NCI-H2171 treated with DMSO at 0.1 percent for 48 hours (cell line): Measurements from ENCODE around the gene C1QTNF7.

ENCODE experiments used
- DNase-seq: peaks from one replicate; lab custom pipeline; 2025; lab: John Stamatoyannopoulos, UW

Gene C1QTNF7

GRCh38 chr4:15457406-15458201 lies 29.8 kb downstream of the C1QTNF7 start:
- DNase-seq, result peak; percentile 5

DNA sequence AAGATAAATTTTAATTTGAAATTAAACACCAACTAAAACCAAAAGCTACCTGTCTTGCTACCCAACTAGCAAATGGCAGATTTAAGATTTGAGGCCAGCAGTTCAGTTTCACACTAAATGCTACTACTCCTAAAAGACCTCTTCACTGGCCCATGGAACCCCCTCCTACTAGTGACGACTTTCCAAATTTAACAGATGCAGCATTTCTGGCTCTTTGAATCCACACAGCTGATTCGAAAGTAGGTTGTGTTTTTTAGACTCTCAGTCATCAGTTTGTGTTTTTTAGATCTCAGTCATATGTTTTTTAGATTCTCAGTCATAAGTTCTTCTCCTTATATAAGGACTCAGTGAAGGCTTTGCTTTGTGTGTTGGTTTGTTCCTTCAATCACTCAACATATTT lies 30.8 kb downstream of the C1QTNF7 start:
- no peak for DNase-seq

DNA sequence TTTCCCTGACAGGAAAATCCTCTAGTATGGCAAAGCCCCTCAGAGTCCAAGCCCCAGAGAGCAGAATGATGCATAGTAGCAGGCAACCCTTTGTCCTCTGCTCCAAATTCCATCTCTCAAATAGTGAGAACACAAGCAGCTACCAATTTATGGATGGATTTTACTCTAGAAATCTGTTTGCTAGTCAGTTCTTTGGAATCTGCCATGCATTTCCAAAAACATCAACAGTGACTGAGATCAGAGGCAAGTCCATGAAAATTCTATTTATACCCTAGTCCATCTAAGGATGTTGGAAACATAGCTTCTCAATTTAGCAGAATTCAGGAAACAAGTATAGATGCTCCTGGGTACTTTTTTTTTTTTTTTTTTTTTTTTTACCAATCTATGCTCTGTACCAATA lies 31.9 kb downstream of the C1QTNF7 start:
- DNase-seq, result no peak

- no peak for DNase-seq
Measured at GRCh38 chr4:15466596-15466995, 38.8 kb downstream of the C1QTNF7 start.

GRCh38 chr4:15469402-15470127 lies 41.7 kb downstream of the C1QTNF7 start, which contains the start of gene CC2D2A:
Gene CC2D2A, plus strand, starts transcription at chr4:15469882. Its CDS starts 6,051 bp downstream, at chr4:15475933.
- DNase-seq, result no peak

DNA sequence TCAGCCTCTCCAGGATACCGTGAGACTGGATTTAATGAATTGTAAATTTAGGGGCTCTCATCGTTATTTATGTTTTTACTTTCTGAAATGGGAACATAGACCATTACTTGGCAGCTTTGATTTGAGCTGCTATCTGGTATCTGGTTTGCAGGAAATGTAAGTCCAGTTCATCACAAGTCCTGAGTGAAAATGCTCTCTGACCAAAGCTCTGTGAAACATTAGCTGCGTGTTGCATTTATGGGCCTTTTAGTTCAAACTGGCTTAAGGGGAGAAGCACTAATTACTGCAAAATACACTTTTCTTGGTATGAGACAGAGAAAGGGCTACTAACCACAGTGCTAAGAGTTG lies 42.3 kb downstream of the C1QTNF7 start:
- DNase-seq, result no peak

DNA sequence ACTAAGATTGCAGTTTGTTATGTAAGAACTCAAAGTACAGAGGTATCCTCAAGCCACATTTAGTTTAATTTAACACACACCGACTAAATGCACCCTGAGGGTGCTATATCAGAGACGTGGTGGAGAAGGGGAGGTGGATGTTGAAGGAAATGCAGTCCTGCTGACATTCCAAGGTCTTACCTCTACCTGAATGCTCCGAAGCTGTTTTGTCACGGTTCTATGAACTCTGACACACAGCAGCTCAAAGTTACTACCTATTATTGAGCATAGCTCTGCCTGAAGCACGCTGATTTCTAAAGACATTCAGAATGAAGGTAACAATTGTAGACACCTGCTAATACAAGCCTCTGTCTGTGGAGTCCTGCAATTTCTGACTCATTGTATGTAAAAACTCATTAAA lies 48.6 kb downstream of the C1QTNF7 start:
- DNase-seq, result no peak

GRCh38 chr4:15478724-15479088 lies 50.9 kb downstream of the C1QTNF7 start:
- DNase-seq, result no peak

GRCh38 chr4:15479089-15479912 lies 51.5 kb downstream of the C1QTNF7 start:
- peak; percentile 82 for DNase-seq

GRCh38 chr4:15479913-15480185 lies 52.0 kb downstream of the C1QTNF7 start:
- DNase-seq, result peak; percentile 21

GRCh38 chr4:15481961-15482745 lies 54.3 kb downstream of the C1QTNF7 start:
- no peak for DNase-seq

GRCh38 chr4:15482842-15483241 lies 55.0 kb downstream of the C1QTNF7 start:
- DNase-seq, result peak; percentile 5

- no peak for DNase-seq
Measured at GRCh38 chr4:15488136-15488535, 60.3 kb downstream of the C1QTNF7 start.

GRCh38 chr4:15488658-15489470 lies 61.0 kb downstream of the C1QTNF7 start:
- DNase-seq, result no peak

DNA sequence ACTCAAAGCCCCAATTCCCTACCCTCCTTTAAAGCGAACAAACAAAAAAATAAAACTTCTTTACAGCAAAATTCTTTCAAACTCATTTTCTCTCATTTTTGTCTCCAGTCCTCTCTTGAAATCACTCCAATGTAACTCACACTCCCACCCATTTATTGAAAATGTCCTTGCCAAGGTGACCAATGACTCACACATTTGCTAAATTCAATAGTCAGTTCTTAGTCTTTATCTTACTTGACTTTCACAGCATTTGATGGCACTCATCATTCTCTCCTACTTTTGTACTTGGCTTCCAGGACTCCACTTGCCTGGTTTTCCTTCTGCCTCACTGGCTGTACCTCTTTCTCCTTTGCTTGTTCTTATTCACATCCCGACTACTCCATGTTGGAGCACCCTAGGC lies 61.7 kb downstream of the C1QTNF7 start:
- no peak for DNase-seq

- DNase-seq, result no peak
Measured at GRCh38 chr4:15493411-15493810, 65.6 kb downstream of the C1QTNF7 start.

DNA sequence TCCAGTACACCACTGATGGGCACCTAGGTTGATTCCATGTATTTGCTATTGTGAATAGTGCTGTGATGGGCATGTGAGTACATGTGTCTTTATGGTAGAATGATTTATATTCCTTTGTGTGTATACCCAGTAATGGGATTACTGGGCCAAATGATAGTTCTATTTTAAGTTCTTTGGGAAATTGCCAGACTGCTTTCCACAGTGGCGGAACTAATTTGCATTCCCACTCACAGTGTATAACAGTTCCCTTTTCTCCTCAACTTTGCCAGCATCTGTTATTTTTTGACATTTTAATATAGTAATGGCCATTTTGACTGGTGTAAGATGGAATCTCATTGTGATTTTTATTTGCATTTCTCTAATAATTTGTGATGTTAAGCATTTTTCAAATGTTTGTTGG lies 67.8 kb downstream of the C1QTNF7 start:
- peak; percentile 21 for DNase-seq
